Activated B cell treated with CpG ODN at 0.5 μM for 24 hours (primary cell): Measurements from ENCODE around the gene PECR. TPM values are rescaled to one million over a fixed set of nuclear protein-coding genes. Genes with fewer than 3 reads are reported as not detected.

Experiments
- ATAC-seq: fragments of 200-7000 bp; cut with Tn5 transposase; one replicate; pipeline ENCODE4 v1.10.0; 2021; ENCODE audit warnings: low read depth, mild to moderate bottlenecking, moderate library complexity
- CTCF ChIA-PET: fragments of 350-600 bp; sonication (Branson Sonifier 250); formaldehyde crosslinking; loops from one replicate; lab custom pipeline; 2021; ENCODE audit warnings: antibody characterized with exemption; lab: Charles Lee
- POLR2A ChIA-PET: fragments of 350-600 bp; sonication (Branson Sonifier 250); formaldehyde crosslinking; loops from one replicate; lab custom pipeline; 2021; ENCODE audit warnings: antibody characterized with exemption; lab: Charles Lee
- DNase-seq: peaks from one replicate; pipeline ENCODE4 v3.0.0; 2022
- H3K27ac Mint-ChIP-seq: one replicate; pipeline ENCODE4 v1.8.0; 2020; ENCODE audit warnings: mixed read lengths
- H3K27me3 Mint-ChIP-seq: one replicate; pipeline ENCODE4 v1.8.0; 2021; ENCODE audit warnings: mixed read lengths
- H3K36me3 Mint-ChIP-seq: one replicate; pipeline ENCODE4 v1.8.0; 2021; ENCODE audit warnings: low read depth, mixed read lengths
- H3K4me1 Mint-ChIP-seq: one replicate; pipeline ENCODE4 v1.8.0; 2021; ENCODE audit warnings: mixed read lengths
- H3K4me3 Mint-ChIP-seq: one replicate; pipeline ENCODE4 v1.8.0; 2020; ENCODE audit warnings: mild to moderate bottlenecking, mixed read lengths
- H3K9me3 Mint-ChIP-seq: one replicate; pipeline ENCODE4 v1.8.0; 2020; ENCODE audit warnings: mixed read lengths
- intact Hi-C: fragments of 100-400 bp; cut with micrococcal nuclease; formaldehyde crosslinking; loops from one replicate; pipeline ENCODE4 v1.15.1; 2024
- total RNA-seq: library from RNA; stranded (reverse); gene quantifications from 2 replicates; pipeline ENCODE4 v1.2.3, GENCODE V29; 2022
- TF ChIP-seq, protein P1 (sequence below): fragments of 200-600 bp; IDR thresholded peaks from one replicate; pipeline ENCODE4 v1.8.0; 2022; ENCODE audit warnings: antibody characterized with exemption, mild to moderate bottlenecking

The PECR gene
- total RNA-seq, 1 donor from 2014 or later, result 10.0 TPM

GRCh38 chr2:216074380-216074779, 7.2 kb downstream of the PECR start:
- Mint-ChIP-seq H3K4me1 (peaks cover 11% of the 10 kb centered on the region), H3K9me3 (no peaks in the 10 kb centered on the region), H3K27ac (no peak overlapping the region), H3K27me3 (no peaks in the 10 kb centered on the region), H3K36me3 (peaks cover 19% of the 10 kb centered on the region), H3K4me3 (no peak overlapping the region)
- TF ChIP-seq, protein P1, sequence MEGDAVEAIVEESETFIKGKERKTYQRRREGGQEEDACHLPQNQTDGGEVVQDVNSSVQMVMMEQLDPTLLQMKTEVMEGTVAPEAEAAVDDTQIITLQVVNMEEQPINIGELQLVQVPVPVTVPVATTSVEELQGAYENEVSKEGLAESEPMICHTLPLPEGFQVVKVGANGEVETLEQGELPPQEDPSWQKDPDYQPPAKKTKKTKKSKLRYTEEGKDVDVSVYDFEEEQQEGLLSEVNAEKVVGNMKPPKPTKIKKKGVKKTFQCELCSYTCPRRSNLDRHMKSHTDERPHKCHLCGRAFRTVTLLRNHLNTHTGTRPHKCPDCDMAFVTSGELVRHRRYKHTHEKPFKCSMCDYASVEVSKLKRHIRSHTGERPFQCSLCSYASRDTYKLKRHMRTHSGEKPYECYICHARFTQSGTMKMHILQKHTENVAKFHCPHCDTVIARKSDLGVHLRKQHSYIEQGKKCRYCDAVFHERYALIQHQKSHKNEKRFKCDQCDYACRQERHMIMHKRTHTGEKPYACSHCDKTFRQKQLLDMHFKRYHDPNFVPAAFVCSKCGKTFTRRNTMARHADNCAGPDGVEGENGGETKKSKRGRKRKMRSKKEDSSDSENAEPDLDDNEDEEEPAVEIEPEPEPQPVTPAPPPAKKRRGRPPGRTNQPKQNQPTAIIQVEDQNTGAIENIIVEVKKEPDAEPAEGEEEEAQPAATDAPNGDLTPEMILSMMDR, result no peak
- CTCF ChIA-PET, result no interaction called here
- ATAC-seq (no peak), DNase-seq (no peak)
- POLR2A ChIA-PET, result no interaction called here
- intact Hi-C loops, result no loop called here

- H3K27ac Mint-ChIP-seq, result no peak overlapping the region
- no peak for ATAC-seq
- intact Hi-C loops, result no loop called here
Observed at GRCh38 chr2:216073773-216074172, 7.8 kb downstream of the PECR start.

GRCh38 chr2:216072473-216072872, 9.1 kb downstream of the PECR start:
- no peak for DNase-seq
- no peaks in the 10 kb centered on the region for H3K27me3 Mint-ChIP-seq
- H3K9me3 Mint-ChIP-seq, result no peaks in the 10 kb centered on the region
- peaks cover 11% of the 10 kb centered on the region for H3K4me1 Mint-ChIP-seq
- H3K36me3 Mint-ChIP-seq, result peaks cover 19% of the 10 kb centered on the region
- TF ChIP-seq, protein P1, result no peak
- no peak overlapping the region for H3K27ac Mint-ChIP-seq
- intact Hi-C loops, result no loop called here
- ChIA-PET POLR2A (no interaction called here), CTCF (no interaction called here)
- H3K4me3 Mint-ChIP-seq, result no peak overlapping the region
- ATAC-seq, result no peak

More at GRCh38 chr2:216073773-216074172, 7.8 kb downstream of the PECR start:
- Mint-ChIP-seq H3K4me3 (no peak overlapping the region), H3K4me1 (peaks cover 11% of the 10 kb centered on the region), H3K36me3 (peaks cover 19% of the 10 kb centered on the region), H3K9me3 (no peaks in the 10 kb centered on the region), H3K27me3 (no peaks in the 10 kb centered on the region)
- TF ChIP-seq, protein P1, result no peak
- POLR2A ChIA-PET, result no interaction called here
- CTCF ChIA-PET, result no interaction called here
- no peak for DNase-seq

- CTCF ChIA-PET, result no interaction called here
- Mint-ChIP-seq H3K27ac (no peak overlapping the region), H3K27me3 (no peaks in the 10 kb centered on the region), H3K9me3 (no peaks in the 10 kb centered on the region), H3K36me3 (peaks cover 20% of the 10 kb centered on the region), H3K4me1 (peaks cover 11% of the 10 kb centered on the region), H3K4me3 (no peak overlapping the region)
- POLR2A ChIA-PET, result no interaction called here
- TF ChIP-seq, protein P1, result no peak
- DNase-seq (no peak), ATAC-seq (no peak)
- intact Hi-C loops, result no loop called here
Observed at GRCh38 chr2:216071111-216071851, 10.3 kb downstream of the PECR start.

DNA sequence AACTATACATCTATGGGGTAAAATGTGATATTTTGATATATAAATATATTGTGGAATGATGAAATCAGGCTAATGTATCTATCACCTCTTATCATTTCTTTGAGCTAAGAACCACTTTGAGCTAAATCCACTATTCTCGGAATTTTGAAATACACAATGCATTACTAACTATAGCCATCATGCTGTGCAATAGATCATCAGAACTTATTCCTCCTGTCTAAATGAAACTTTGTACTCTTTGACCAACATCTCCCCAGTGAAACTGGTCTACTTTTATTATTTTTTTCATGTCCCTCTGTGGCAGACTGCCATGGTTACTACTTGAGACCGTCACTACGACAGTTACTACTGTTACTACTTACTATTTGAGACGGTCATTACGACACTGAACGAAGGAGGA, 11.4 kb downstream of the PECR start:
- Mint-ChIP-seq H3K4me1 (peaks cover 11% of the 10 kb centered on the region), H3K27me3 (no peaks in the 10 kb centered on the region), H3K36me3 (peaks cover 19% of the 10 kb centered on the region), H3K27ac (no peak overlapping the region), H3K4me3 (no peak overlapping the region), H3K9me3 (no peaks in the 10 kb centered on the region)
- ChIA-PET POLR2A (interaction anchor here (0.6 kb wide), 1 partner anchor 39 kb away, joined by 3 read pairs; the partner anchor contains the start of gene XRCC5), CTCF (interaction anchor here (1.1 kb wide), 2 partner anchors 12 to 40 kb away, joined by 3 read pairs; no protein-coding TSS in a partner anchor)
- no peak for DNase-seq
- TF ChIP-seq, protein P1, result no peak
- ATAC-seq, result no peak
- intact Hi-C loops, result no loop called here
